A549 (cell line): ENCODE data around the gene STOM. TPM values are rescaled to one million over a fixed set of nuclear protein-coding genes. Genes with fewer than 3 reads are reported as not detected.

Experiments used
- ATAC-seq, 2 experiments: fragments of 200-7000 bp in 1 of 2; fragments of >200 bp in 1 of 2; cut with Nextera tagmentation in 1 of 2; cut with Tn5 transposase in 1 of 2; 3 replicates each; pipeline versions ENCODE4 v1.8.0 to v1.9.1; 2018 to 2020; ENCODE audit warnings: mild to moderate bottlenecking in 1 of 2, moderate library complexity in 1 of 2
- CTCF ChIA-PET: fragments of 300-600 bp; sonication (Branson Sonifier 250); formaldehyde crosslinking; extraction: SDS; loops from one replicate; lab custom pipeline; 2021; ENCODE audit warnings: antibody characterized with exemption, inconsistent platforms; lab: Yijun Ruan, JAX
- POLR2A ChIA-PET: fragments of 350-600 bp; formaldehyde crosslinking; extraction: SDS; loops from one replicate; lab custom pipeline; 2021; ENCODE audit warnings: antibody characterized with exemption, inconsistent platforms; lab: Yijun Ruan, JAX
- DNase-seq, 2 experiments: peaks; one replicate each; pipeline versions ENCODE4 v3.0.0 to v3.0.0-alpha.2; 2011 to 2016; ENCODE audit warnings: low read depth in 1 of 2, low spot score in 1 of 2
- FAIRE-seq: peaks from 2 replicates; lab custom pipeline; 2011; peaks lifted over from hg19 to GRCh38; lab: Jason Lieb, UNC
- H3K27ac ChIP-seq, 2 experiments: fragments of >200 bp; sonication (Bioruptor Twin); formaldehyde crosslinking; 3 replicates each; pipeline ENCODE4 v1.5.1; 2016 to 2017
- H3K4me1 ChIP-seq: fragments of >200 bp; sonication (Bioruptor Twin); formaldehyde crosslinking; 3 replicates; pipeline ENCODE4 v1.6.1; 2016
- H3K4me2 ChIP-seq: fragments of >200 bp; sonication (Bioruptor Twin); formaldehyde crosslinking; 3 replicates; pipeline ENCODE4 v1.6.1; 2016
- H3K4me3 ChIP-seq: fragments of >200 bp; sonication (Bioruptor Twin); formaldehyde crosslinking; 3 replicates; pipeline ENCODE4 v1.5.1; 2016
- H3K9me3 ChIP-seq: fragments of >200 bp; sonication (Bioruptor Twin); formaldehyde crosslinking; 3 replicates; pipeline ENCODE4 v1.6.1; 2016
- BHLHE40 ChIP-seq: IDR thresholded peaks from 2 replicates; pipeline ENCODE4 v1.6.1; 2012; ENCODE audit warnings: low read depth, low read length, inconsistent platforms
- CBX2 ChIP-seq: fragments of 200-600 bp; sonication (generic); IDR thresholded peaks from 2 replicates; pipeline ENCODE4 v1.6.1; 2016; ENCODE audit warnings: low read depth, mild to moderate bottlenecking, borderline replicate concordance
- CBX8 ChIP-seq: fragments of 200-600 bp; sonication (generic); IDR thresholded peaks from 2 replicates; pipeline ENCODE4 v1.6.1; 2016
- CEBPB ChIP-seq, 2 experiments: fragments of >200 bp in 1 of 2; sonication (Bioruptor Twin) in 1 of 2; formaldehyde crosslinking in 1 of 2; IDR thresholded peaks; 2 replicates each; pipeline ENCODE4 v1.6.1; 2012 to 2016
- CHD2 ChIP-seq: fragments of 150-350 bp; IDR thresholded peaks from 2 replicates; pipeline ENCODE4 v1.6.1; 2014; ENCODE audit warnings: low read length; ENCODE audit not compliant: partially characterized antibody
- CTCF ChIP-seq: fragments of >200 bp; sonication (Bioruptor Twin); formaldehyde crosslinking; IDR thresholded peaks from 3 replicates; pipeline ENCODE4 v1.5.1; 2016
- FOSB ChIP-seq: fragments of 250-450 bp; sonication (Bioruptor Pico); IDR thresholded peaks from 2 replicates; pipeline ENCODE4 v1.5.0; 2020; ENCODE audit warnings: mild to moderate bottlenecking, moderate library complexity
- FOXS1 ChIP-seq: fragments of 250-450 bp; sonication (Bioruptor Pico); IDR thresholded peaks from 2 replicates; pipeline ENCODE4 v1.5.0; 2020; ENCODE audit warnings: mild to moderate bottlenecking, moderate library complexity
- MAFK ChIP-seq: fragments of 450-650 bp; IDR thresholded peaks from 2 replicates; pipeline ENCODE4 v1.6.1; 2014; ENCODE audit not compliant: partially characterized antibody
- MAX ChIP-seq: IDR thresholded peaks from 2 replicates; pipeline ENCODE4 v1.6.1; 2012
- MYC ChIP-seq: IDR thresholded peaks from 2 replicates; pipeline ENCODE4 v1.6.1; 2012; ENCODE audit warnings: mild to moderate bottlenecking, inconsistent platforms, low read length, improper control_type of control experiment, borderline replicate concordance
- PBX3 ChIP-seq: IDR thresholded peaks from 2 replicates; pipeline ENCODE4 v1.6.1; 2012
- REST ChIP-seq: fragments of 200-600 bp; sonication (generic); IDR thresholded peaks from 2 replicates; pipeline ENCODE4 v1.6.1; 2016; ENCODE audit warnings: antibody characterized with exemption, mild to moderate bottlenecking, moderate library complexity
- RNF2 ChIP-seq: fragments of 200-600 bp; sonication (generic); IDR thresholded peaks from 2 replicates; pipeline ENCODE4 v1.6.1; 2016; ENCODE audit warnings: low read depth, mild to moderate bottlenecking, antibody characterized with exemption, moderate library complexity, borderline replicate concordance
- SREBF2 ChIP-seq: fragments of 450-650 bp; IDR thresholded peaks from 2 replicates; pipeline ENCODE4 v1.6.1; 2014; ENCODE audit warnings: mild to moderate bottlenecking, moderate library complexity
- TFCP2L1 ChIP-seq: fragments of 250-450 bp; sonication (Bioruptor Pico); IDR thresholded peaks from 2 replicates; pipeline ENCODE4 v1.5.0; 2021; ENCODE audit warnings: mild to moderate bottlenecking
- ZNF302 ChIP-seq: fragments of 250-450 bp; sonication (Bioruptor Pico); IDR thresholded peaks from 2 replicates; pipeline ENCODE4 v1.9.0; 2021; ENCODE audit warnings: inconsistent platforms, mild to moderate bottlenecking, moderate library complexity
- WGBS: methylation state at CpG from one replicate; pipeline ENCODE4 v1.1.6; 2017; ENCODE audit errors: missing lambda C conversion rate; 5-methylcytosine and 5-hydroxymethylcytosine counted together
- polyA plus RNA-seq, 4 experiments: library from polyadenylated mRNA; depleted of rRNA in 3 of 4; stranded (reverse); fragments of >200 nt; fragmentation: RNase III in 1 of 4; extraction: RNeasy Plus Mini Kit Qiagen cat#74134 plus additional on column Dnase treatment in 1 of 4; gene quantifications; 2 replicates in 3 of 4; 3 replicates in 1 of 4; pipeline ENCODE4 v1.2.3, GENCODE V29; 2011 to 2017

STOM gene
- polyA plus RNA-seq, 2 of the 4 experiments (the other 2 are of a cell fraction): 83.3 to 246 TPM

GRCh38 chr9:121295662-121296191 lies 74.3 kb downstream of the STOM start:
- ChIA-PET POLR2A (no interaction called here), CTCF (interaction anchor here (1.3 to 5.0 kb wide), 3 partner anchors 17 to 82 kb away, joined by 4 to 22 read pairs (median 20); no protein-coding TSS in a partner anchor)
- Histone ChIP-seq H3K9me3 (no peaks in the 10 kb centered on the region), H3K4me2 (no peak overlapping the region), H3K4me1 (peaks cover 23% of the 10 kb centered on the region), H3K4me3 (no peak overlapping the region), H3K27ac (peak overlapping the region in 1 of 2 experiments; percentile 17; a peak in 1 of 6 replicates)
- no peak for DNase-seq
- no peak for ATAC-seq
- 67% methylated on average over 5 of the region's 5 CpGs for WGBS
- TF ChIP-seq ZNF302 (CRISPR knock-in tag) (no peak), REST (no peak)
- TF ChIP-seq, all 56 proteins: peak for 0
- no peak for FAIRE-seq

- ChIA-PET POLR2A (no interaction called here), CTCF (interaction anchor here (0.7 to 5.0 kb wide), 5 partner anchors 17 to 127 kb away, joined by 3 to 22 read pairs (median 5); no protein-coding TSS in a partner anchor)
Observed at GRCh38 chr9:121294866-121295661, 75.0 kb downstream of the STOM start.

More at GRCh38 chr9:121294866-121295661, 75.0 kb downstream of the STOM start:
- H3K27ac ChIP-seq: peak overlapping the region in 1 of 2 experiments; percentile 17; a peak in 1 of 6 replicates
- H3K9me3 ChIP-seq: no peaks in the 10 kb centered on the region
- no peak for FAIRE-seq
- H3K4me1 ChIP-seq: peaks cover 18% of the 10 kb centered on the region
- 94% methylated on average over 13 of the region's 13 CpGs for WGBS
- ATAC-seq: no peak
- no peak overlapping the region for H3K4me2 ChIP-seq
- H3K4me3 ChIP-seq: no peak overlapping the region
- TF ChIP-seq MAFK (no peak), CBX2 (no peak), RNF2 (no peak), CEBPB (IDR thresholded peaks at IDR 0.05) (no peak), BHLHE40 (no peak), FOSB (CRISPR knock-in tag) (no peak), SREBF2 (no peak), TFCP2L1 (CRISPR knock-in tag) (no peak), PBX3 (no peak), MYC (no peak), CBX8 (no peak), MAX (no peak), CTCF (no peak), CHD2 (no peak), FOXS1 (CRISPR knock-in tag) (no peak)
- TF ChIP-seq, all 56 proteins: peak for 0
- no peak for DNase-seq
